ENCODE measurements around the gene SP1. TPM values are rescaled to one million over a fixed set of nuclear protein-coding genes. Genes with fewer than 3 reads are reported as not detected.
A peak's percentile ranks its signal among the peaks of the same experiment; 100 is the strongest.
"Not testable (repeated sequence)": the region's sequence is repeated elsewhere in the genome, so short reads cannot be mapped to it uniquely, and the experiment has no call there.

SP1 gene
- total and polyA plus RNA-seq, 11 donors, result 7.9 to 48.8 (median 29.5) TPM

GRCh38 chr12:53355121-53355520 is 24.9 kb upstream of the SP1 start:
- Histone ChIP-seq H3K36me3 (no peaks in the 10 kb centered on the region), H3K4me1 (peaks cover 0 to 9% (median 0%) of the 10 kb centered on the region in 12 donors), H3K4me3 (no peak overlapping the region), H3K27me3 (no peaks in the 10 kb centered on the region), H3K27ac (no peak overlapping the region), H3K9me3 (no peaks in the 10 kb centered on the region)
- intact Hi-C loops (cut with DNase I), result no loop called here
- 55 to 69% (median 63%) methylated on average over 3 of the region's 3 CpGs for WGBS, 4 donors
- DNase-seq (no peak), ATAC-seq (no peak)
- TF ChIP-seq POLR2A (IDR thresholded peaks at IDR 0.05) (no peak), CTCF (IDR thresholded peaks at IDR 0.05) (no peak)

GRCh38 chr12:53358836-53359419 is 21.0 kb upstream of the SP1 start:
- TF ChIP-seq CTCF (IDR thresholded peaks at IDR 0.05) (no peak), POLR2A (IDR thresholded peaks at IDR 0.05) (no peak)
- no peak for DNase-seq
- WGBS, 4 donors, result 87 to 90% (median 88%) methylated on average over 5 of the region's 5 CpGs

DNA sequence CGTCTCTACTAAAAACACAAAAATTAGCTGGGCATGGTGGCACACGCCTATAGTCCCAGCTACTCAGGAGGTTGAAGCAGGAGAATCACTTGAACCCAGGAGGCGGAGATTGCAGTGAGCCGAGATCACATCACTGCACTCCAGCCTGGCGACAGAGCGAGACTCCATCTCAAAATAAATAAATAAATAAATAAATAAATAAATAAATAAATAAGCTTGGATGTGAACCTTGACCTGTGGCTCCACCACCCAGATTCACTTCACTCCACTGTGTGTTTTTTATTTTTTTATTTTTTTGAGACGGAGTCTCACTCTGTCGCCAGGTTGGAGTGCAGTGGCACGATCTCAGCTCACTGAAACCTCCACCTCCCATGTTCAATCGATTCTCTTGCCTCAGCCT is 18.3 kb upstream of the SP1 start:
- DNase-seq; ATAC-seq; H3K27me3 ChIP-seq; H3K36me3 ChIP-seq; H3K4me3 ChIP-seq; H3K27ac ChIP-seq; H3K9me3 ChIP-seq; intact Hi-C loops (cut with DNase I): not testable (repeated sequence)
- whole genome bisulfite sequencing, 4 donors, result 91 to 95% (median 93%) methylated on average over 10 of the region's 10 CpGs
- peaks cover 0 to 18% (median 0%) of the 10 kb centered on the region in 12 donors for H3K4me1 ChIP-seq

More at GRCh38 chr12:53358836-53359419, 21.0 kb upstream of the SP1 start:
- Histone ChIP-seq H3K27ac (no peak overlapping the region), H3K4me1 (no peaks in the 10 kb centered on the region), H3K9me3 (no peaks in the 10 kb centered on the region), H3K36me3 (no peaks in the 10 kb centered on the region), H3K4me3 (no peak overlapping the region), H3K27me3 (no peaks in the 10 kb centered on the region)
- intact Hi-C loops (cut with DNase I), result no loop called here
- no peak for ATAC-seq

GRCh38 chr12:53365245-53365904 is 14.6 kb upstream of the SP1 start:
- H3K4me3 ChIP-seq, result no peak overlapping the region
- no peaks in the 10 kb centered on the region for H3K27me3 ChIP-seq
- TF ChIP-seq CTCF (IDR thresholded peaks at IDR 0.05), result no peak
- no peak for TF ChIP-seq POLR2A (IDR thresholded peaks at IDR 0.05)
- H3K9me3 ChIP-seq, result no peaks in the 10 kb centered on the region
- ATAC-seq, result peak; percentile 67 to 86 (median 72)
- intact Hi-C loops (cut with DNase I), result no loop called here
- no peak for DNase-seq
- no peaks in the 10 kb centered on the region for H3K36me3 ChIP-seq
- 77 to 81% (median 78%) methylated on average over 4 of the region's 4 CpGs for WGBS, 4 donors
- peak overlapping the region in 4 of 12 donors; percentile 17 to 89 (median 29) for H3K27ac ChIP-seq
- peaks cover 0 to 42% (median 2%) of the 10 kb centered on the region in 12 donors for H3K4me1 ChIP-seq

- H3K36me3 ChIP-seq; intact Hi-C loops (cut with DNase I); DNase-seq; H3K9me3 ChIP-seq; H3K27me3 ChIP-seq; H3K4me3 ChIP-seq; ATAC-seq: not testable (repeated sequence)
- Histone ChIP-seq H3K4me1 (peaks cover 0 to 53% (median 22%) of the 10 kb centered on the region in 12 donors), H3K27ac (peak overlapping the region in 2 of 12 donors; percentile 11 to 82)
- 84 to 93% (median 88%) methylated on average over 6 of the region's 6 CpGs for WGBS, 4 donors
These were observed 6.3 kb upstream of the SP1 start for GRCh38 chr12:53373554-53374133.

DNA sequence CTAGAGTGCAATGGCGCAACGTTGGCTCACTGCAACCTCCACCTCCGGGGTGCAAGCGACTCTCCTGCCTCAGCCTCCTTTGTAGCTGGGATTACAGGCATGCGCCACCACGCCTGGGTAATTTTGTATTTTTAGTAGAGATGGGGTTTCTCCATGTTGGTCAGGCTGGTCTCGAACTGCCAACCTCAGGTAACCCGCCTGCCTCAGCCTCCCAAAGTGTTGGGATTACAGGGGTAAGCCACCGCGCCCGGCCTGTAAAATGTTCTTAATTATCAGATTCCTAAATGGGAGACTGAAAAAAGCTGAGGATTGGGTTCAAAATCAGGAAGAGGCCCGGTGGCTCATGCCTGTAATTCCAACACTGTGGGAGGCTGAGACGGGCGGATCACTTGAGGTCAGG is 5.7 kb upstream of the SP1 start:
- H3K36me3 ChIP-seq; H3K9me3 ChIP-seq; H3K4me3 ChIP-seq; intact Hi-C loops (cut with DNase I); ATAC-seq; H3K27me3 ChIP-seq: not testable (repeated sequence)
- Histone ChIP-seq H3K27ac (peak overlapping the region in 1 of 12 donors; percentile 82), H3K4me1 (peaks cover 0 to 51% (median 25%) of the 10 kb centered on the region in 12 donors)
- 88 to 92% (median 89%) methylated on average over 14 of the region's 14 CpGs for WGBS, 4 donors
- peak in 1 of 5 donors; percentile 13 for DNase-seq

All from heart left ventricle (tissue), 16 donors.